ENCODE measurements around the gene SPAG7. TPM values are rescaled to one million over a fixed set of nuclear protein-coding genes. Genes with fewer than 3 reads are reported as not detected.
A peak's percentile ranks its signal among the peaks of the same experiment; 100 is the strongest.

The SPAG7 gene
- total RNA-seq, 1 donor from 2014 or later: 64.8 TPM

DNA sequence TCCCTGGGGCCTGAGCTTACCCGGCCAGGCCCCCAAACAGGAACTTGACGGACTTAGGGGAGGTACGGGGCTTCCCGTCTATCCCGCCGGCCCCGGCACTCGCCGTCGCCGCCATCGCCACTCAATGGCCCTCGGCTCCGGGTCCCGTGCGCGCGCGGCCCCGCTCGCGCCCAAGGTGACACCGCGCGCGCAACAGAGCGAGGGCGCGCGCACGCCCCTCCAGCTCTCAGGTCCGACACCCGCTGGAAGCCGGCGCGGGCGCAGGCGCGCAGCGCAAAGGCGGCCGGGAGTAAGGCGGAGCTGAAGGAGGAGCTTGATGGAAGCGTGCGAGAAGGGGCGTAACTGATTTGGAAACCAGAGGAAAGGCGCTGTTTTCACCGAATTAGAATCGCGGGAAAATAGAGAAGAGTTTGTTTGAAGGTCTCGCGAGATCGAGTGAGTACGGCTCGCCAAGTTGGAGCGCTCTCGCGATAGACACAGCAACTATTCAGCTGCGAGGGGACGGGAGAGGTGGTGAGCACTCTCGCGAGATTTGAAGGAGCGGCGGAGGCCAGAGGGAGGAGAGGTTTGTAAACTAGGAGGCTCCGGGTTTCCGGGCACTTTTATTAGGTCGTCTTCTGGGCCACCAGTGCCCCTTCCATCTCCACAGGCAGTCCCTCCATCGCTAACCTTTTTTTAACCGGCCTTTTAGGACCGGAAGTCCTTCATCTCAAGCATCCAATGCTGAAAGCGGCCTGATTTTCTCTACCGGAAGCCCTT lies 27.6 kb downstream of the SPAG7 start, which contains the start of the genes RNF167 and SLC25A11:
RNF167 (plus strand) TSS at position 473 of the 759 bp plus-strand sequence. CDS start 642 bp downstream, outside the sequence.
SLC25A11 (minus strand) TSS at position 251 of the 759 bp plus-strand sequence; CDS start at position 115, 136 bp downstream.
- Histone ChIP-seq H3K36me3 (peaks cover 43% of the 10 kb centered on the region), H3K4me3 (peak within 1 kb of the TSS; percentile 98), H3K4me1 (peaks cover 50% of the 10 kb centered on the region), H3K27me3 (no peaks in the 10 kb centered on the region), H3K9me3 (no peaks in the 10 kb centered on the region), H3K27ac (peak within 1 kb of the TSS; percentile 91)
- ATAC-seq (peak; percentile 95), DNase-seq (peak; percentile 97)
- TF ChIP-seq, protein P1, sequence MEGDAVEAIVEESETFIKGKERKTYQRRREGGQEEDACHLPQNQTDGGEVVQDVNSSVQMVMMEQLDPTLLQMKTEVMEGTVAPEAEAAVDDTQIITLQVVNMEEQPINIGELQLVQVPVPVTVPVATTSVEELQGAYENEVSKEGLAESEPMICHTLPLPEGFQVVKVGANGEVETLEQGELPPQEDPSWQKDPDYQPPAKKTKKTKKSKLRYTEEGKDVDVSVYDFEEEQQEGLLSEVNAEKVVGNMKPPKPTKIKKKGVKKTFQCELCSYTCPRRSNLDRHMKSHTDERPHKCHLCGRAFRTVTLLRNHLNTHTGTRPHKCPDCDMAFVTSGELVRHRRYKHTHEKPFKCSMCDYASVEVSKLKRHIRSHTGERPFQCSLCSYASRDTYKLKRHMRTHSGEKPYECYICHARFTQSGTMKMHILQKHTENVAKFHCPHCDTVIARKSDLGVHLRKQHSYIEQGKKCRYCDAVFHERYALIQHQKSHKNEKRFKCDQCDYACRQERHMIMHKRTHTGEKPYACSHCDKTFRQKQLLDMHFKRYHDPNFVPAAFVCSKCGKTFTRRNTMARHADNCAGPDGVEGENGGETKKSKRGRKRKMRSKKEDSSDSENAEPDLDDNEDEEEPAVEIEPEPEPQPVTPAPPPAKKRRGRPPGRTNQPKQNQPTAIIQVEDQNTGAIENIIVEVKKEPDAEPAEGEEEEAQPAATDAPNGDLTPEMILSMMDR (IDR thresholded peaks at IDR 0.05): no peak
- intact Hi-C loops (cut with DNase I): no loop called here

DNA sequence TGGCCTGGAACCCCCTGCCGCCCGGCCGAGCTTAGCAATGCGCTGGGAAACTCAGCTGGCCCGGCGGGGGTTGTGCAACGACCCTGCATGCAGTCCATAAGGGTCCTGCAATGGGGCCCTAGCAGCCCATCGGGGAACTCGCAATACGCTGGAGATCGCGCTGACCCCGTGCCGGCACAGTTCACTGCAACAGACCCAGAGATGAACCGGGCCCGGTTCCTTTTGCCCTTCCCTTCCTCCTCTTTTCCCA lies 28.1 kb downstream of the SPAG7 start:
- H3K36me3 ChIP-seq: peaks cover 38% of the 10 kb centered on the region
- intact Hi-C loops (cut with DNase I): no loop called here
- peak overlapping the region; percentile 98 for H3K4me3 ChIP-seq
- H3K27me3 ChIP-seq: no peaks in the 10 kb centered on the region
- H3K27ac ChIP-seq: peak overlapping the region; percentile 91
- TF ChIP-seq, protein P1 (IDR thresholded peaks at IDR 0.05): no peak
- peak; percentile 78 for DNase-seq
- ATAC-seq: no peak
- H3K4me1 ChIP-seq: peaks cover 44% of the 10 kb centered on the region
- no peaks in the 10 kb centered on the region for H3K9me3 ChIP-seq

DNA sequence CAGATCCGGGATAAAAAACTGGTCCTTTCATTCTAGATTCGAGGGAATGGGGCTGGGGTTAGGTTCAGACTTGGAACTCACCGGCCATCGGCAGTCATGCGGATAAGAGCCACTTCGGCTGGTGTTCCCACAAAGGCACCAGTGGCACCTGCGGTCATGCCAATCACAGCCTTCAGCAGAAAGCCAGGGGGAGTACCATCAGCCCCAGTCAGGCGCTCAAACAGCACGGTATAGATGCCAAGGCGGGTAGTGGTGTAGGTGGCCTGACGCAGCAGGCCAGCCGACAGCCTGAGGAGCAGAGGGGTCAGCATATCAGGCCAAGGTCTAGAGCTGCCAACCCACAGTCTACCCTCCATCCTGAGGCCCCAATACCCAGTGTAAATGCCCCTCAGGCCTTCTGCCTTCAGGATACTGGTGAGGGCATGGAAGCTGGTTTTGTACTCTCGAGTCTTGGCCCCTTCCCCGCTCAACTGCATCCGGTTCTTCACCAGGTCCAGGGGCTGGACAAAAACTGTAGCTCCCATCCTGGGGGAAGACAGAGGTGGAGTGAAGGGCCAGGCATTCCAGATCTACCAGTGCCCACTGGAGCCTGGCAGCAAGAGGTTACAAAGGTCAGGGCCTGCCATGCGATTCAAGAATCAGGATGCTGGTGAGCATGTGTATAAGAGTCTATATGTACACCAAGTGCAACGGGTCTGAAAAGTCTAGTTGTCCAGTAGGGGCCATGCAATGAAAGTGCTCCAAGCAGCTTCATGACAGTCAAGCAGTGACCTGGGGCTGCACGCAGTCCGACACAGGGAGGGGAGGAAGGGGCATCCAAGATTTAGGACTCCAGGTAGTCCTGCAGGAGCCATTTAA lies 28.7 kb downstream of the SPAG7 start:
- intact Hi-C loops (cut with DNase I): no loop called here
- peaks cover 34% of the 10 kb centered on the region for H3K36me3 ChIP-seq
- ATAC-seq: no peak

DNA sequence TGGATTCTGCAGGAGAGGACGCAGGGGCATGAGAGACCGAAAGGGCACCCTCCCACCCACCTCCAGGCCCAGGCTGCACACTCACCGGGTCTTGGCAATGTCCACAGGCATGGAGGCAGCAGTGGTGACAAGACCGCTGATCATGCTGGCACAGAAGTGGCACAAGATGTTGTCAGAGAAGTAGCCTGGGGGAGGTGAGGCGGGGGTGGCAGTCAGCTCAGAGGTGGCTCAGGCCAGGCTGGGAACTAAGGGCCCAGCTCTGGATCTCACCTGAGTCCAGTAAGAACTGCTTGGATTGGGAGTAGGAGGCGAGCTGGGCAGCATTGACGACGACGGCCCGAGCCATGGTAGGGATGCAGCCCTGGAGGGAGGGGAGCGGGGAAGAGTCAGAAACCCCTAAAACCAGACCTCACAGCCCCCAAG lies 29.5 kb downstream of the SPAG7 start:
- Histone ChIP-seq H3K9me3 (no peaks in the 10 kb centered on the region), H3K4me1 (peaks cover 38% of the 10 kb centered on the region), H3K36me3 (peaks cover 26% of the 10 kb centered on the region), H3K27ac (no peak overlapping the region), H3K27me3 (no peaks in the 10 kb centered on the region), H3K4me3 (no peak overlapping the region)
- DNase-seq (no peak), ATAC-seq (no peak)
- intact Hi-C loops (cut with DNase I): no loop called here
- TF ChIP-seq, protein P1 (IDR thresholded peaks at IDR 0.05): no peak

More for the DNA sequence above, 28.7 kb downstream of the SPAG7 start:
- peak overlapping the region; percentile 98 for H3K4me3 ChIP-seq
- TF ChIP-seq, protein P1 (IDR thresholded peaks at IDR 0.05): no peak
- DNase-seq: no peak
- H3K27me3 ChIP-seq: no peaks in the 10 kb centered on the region
- H3K4me1 ChIP-seq: peaks cover 44% of the 10 kb centered on the region
- peak overlapping the region; percentile 91 for H3K27ac ChIP-seq
- no peaks in the 10 kb centered on the region for H3K9me3 ChIP-seq

DNA sequence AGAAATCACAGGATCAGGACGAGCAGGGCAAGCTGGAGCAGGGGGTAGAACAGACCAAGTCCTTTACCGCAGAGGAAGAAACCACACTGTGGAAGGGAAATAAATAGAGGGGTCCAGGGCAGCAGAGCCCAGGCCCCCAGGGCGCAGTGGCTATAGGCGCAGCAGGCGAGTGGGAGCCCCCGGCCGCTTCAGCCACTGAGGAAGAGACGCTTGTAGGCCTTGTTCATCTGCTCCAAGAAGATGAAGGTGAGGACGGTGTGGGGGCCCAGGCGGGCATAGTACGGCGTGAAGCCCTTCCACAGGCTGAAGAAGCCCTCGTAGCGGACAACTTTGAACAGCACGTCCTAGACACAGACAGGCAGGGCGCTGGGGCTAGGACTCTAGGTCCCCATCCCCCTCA lies 30.1 kb downstream of the SPAG7 start:
- Histone ChIP-seq H3K27me3 (no peaks in the 10 kb centered on the region), H3K9me3 (no peaks in the 10 kb centered on the region), H3K4me1 (peaks cover 34% of the 10 kb centered on the region), H3K4me3 (no peak overlapping the region), H3K36me3 (peaks cover 21% of the 10 kb centered on the region), H3K27ac (no peak overlapping the region)
- DNase-seq (no peak), ATAC-seq (no peak)
- intact Hi-C loops (cut with DNase I): no loop called here
- TF ChIP-seq, protein P1 (IDR thresholded peaks at IDR 0.05): no peak
